HL-60 (cell line): ENCODE data around the gene NDUFS5.

Experiments used
- TF ChIP-seq, protein P1 (sequence below): IDR thresholded peaks from one replicate; pipeline ENCODE4 v1.5.1; 2011; ENCODE audit warnings: low read length, control low read depth, inconsistent platforms; ENCODE audit not compliant: insufficient read depth
- TF ChIP-seq, protein P2 (sequence below): IDR thresholded peaks from 2 replicates; pipeline ENCODE4 v1.6.1; 2012; ENCODE audit warnings: low read depth; ENCODE audit not compliant: insufficient replicate concordance

DNA sequence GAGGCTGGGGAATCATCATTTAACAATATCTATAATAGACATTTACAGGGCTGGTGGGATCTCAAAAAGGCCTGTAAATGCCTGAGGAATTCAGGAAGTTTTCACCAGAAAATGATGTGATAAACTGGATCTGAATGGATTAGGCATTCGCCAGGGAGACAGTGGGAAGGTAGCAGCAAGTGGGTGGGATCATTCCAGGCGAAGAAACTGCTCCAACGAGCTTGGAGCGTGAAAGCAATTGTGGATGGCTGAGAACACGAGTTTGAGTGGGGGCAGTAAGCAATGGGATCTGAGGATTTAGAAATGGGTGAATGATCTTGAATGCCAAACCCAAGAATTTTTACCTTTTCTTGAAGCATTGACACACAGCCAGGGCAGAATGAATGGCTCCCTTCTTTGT, 8.9 kb upstream of the NDUFS5 start:
- TF ChIP-seq, protein P1, sequence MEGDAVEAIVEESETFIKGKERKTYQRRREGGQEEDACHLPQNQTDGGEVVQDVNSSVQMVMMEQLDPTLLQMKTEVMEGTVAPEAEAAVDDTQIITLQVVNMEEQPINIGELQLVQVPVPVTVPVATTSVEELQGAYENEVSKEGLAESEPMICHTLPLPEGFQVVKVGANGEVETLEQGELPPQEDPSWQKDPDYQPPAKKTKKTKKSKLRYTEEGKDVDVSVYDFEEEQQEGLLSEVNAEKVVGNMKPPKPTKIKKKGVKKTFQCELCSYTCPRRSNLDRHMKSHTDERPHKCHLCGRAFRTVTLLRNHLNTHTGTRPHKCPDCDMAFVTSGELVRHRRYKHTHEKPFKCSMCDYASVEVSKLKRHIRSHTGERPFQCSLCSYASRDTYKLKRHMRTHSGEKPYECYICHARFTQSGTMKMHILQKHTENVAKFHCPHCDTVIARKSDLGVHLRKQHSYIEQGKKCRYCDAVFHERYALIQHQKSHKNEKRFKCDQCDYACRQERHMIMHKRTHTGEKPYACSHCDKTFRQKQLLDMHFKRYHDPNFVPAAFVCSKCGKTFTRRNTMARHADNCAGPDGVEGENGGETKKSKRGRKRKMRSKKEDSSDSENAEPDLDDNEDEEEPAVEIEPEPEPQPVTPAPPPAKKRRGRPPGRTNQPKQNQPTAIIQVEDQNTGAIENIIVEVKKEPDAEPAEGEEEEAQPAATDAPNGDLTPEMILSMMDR = no peak
- TF ChIP-seq, protein P2, sequence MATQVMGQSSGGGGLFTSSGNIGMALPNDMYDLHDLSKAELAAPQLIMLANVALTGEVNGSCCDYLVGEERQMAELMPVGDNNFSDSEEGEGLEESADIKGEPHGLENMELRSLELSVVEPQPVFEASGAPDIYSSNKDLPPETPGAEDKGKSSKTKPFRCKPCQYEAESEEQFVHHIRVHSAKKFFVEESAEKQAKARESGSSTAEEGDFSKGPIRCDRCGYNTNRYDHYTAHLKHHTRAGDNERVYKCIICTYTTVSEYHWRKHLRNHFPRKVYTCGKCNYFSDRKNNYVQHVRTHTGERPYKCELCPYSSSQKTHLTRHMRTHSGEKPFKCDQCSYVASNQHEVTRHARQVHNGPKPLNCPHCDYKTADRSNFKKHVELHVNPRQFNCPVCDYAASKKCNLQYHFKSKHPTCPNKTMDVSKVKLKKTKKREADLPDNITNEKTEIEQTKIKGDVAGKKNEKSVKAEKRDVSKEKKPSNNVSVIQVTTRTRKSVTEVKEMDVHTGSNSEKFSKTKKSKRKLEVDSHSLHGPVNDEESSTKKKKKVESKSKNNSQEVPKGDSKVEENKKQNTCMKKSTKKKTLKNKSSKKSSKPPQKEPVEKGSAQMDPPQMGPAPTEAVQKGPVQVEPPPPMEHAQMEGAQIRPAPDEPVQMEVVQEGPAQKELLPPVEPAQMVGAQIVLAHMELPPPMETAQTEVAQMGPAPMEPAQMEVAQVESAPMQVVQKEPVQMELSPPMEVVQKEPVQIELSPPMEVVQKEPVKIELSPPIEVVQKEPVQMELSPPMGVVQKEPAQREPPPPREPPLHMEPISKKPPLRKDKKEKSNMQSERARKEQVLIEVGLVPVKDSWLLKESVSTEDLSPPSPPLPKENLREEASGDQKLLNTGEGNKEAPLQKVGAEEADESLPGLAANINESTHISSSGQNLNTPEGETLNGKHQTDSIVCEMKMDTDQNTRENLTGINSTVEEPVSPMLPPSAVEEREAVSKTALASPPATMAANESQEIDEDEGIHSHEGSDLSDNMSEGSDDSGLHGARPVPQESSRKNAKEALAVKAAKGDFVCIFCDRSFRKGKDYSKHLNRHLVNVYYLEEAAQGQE = no peak
